IPS-15b (cell line): ENCODE data around the gene CHST11.
"Not testable (repeated sequence)": the region's sequence is repeated elsewhere in the genome, so short reads cannot be mapped to it uniquely, and the experiment has no call there.

ENCODE experiments used
- H3K27me3 ChIP-seq: one replicate; pipeline ENCODE4 v1.6.1; 2013; ENCODE audit warnings: low read length; ENCODE audit not compliant: control insufficient read depth, insufficient read depth
- H3K36me3 ChIP-seq: one replicate; pipeline ENCODE4 v1.6.1; 2013; ENCODE audit warnings: low read length; ENCODE audit not compliant: control insufficient read depth, insufficient read depth
- H3K4me1 ChIP-seq: one replicate; pipeline ENCODE4 v1.6.1; 2013; ENCODE audit warnings: mild to moderate bottlenecking, low read length; ENCODE audit not compliant: control insufficient read depth, insufficient read depth
- H3K4me3 ChIP-seq: one replicate; pipeline ENCODE4 v1.5.1; 2013; ENCODE audit warnings: low read depth, low read length
- H3K9ac ChIP-seq: one replicate; pipeline ENCODE4 v1.6.1; 2013; ENCODE audit warnings: low read depth, mild to moderate bottlenecking, low read length
- H3K9me3 ChIP-seq: one replicate; pipeline ENCODE4 v1.6.1; 2013; ENCODE audit warnings: mild to moderate bottlenecking, low read length; ENCODE audit not compliant: control insufficient read depth, insufficient read depth

Gene CHST11

DNA sequence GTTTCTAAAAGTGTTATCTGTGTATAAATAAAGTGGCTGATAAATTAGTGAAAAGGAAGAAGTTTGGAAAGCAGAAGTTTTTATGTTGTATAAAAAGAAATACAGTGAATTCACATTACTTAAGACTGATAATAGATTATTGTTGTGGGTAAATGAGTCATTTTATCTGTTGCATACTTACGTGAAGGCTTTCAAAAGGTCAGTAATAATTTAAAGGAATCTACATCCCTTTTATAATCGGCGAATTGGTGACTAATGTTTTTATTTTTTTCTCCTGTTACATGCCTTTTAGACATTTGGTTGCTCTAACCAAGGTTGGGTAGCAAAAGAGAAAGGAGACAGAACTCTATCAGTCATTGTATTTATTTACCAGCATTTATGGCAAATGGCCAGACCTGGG is 345.5 kb downstream of the CHST11 start:
- Histone ChIP-seq H3K9me3 (no peaks in the 10 kb centered on the region), H3K4me3 (no peak overlapping the region), H3K36me3 (no peaks in the 10 kb centered on the region), H3K27me3 (no peaks in the 10 kb centered on the region), H3K4me1 (no peaks in the 10 kb centered on the region), H3K9ac (no peak overlapping the region)

DNA sequence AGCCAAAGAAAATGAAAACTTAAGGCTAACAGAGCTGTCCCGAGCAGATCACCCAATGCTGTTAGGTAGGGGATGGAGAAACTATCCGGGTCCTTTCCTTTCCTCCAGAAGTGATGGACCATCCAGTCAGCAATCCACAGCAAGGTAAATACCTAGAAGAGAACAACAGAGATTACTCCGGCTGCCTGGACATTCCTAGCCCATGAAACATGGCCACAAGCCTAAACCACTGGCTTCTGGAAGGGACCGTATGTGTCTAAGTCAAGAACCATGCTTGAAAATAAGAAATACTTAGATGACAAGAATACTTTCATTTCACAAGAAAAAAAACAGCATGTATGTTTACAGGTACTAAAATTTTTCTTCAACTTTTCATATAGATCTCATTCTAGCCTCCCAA is 348.4 kb downstream of the CHST11 start:
- no peaks in the 10 kb centered on the region for H3K4me1 ChIP-seq
- no peaks in the 10 kb centered on the region for H3K36me3 ChIP-seq
- H3K9ac ChIP-seq = no peak overlapping the region
- no peaks in the 10 kb centered on the region for H3K9me3 ChIP-seq
- H3K4me3 ChIP-seq = no peak overlapping the region
- no peaks in the 10 kb centered on the region for H3K27me3 ChIP-seq

DNA sequence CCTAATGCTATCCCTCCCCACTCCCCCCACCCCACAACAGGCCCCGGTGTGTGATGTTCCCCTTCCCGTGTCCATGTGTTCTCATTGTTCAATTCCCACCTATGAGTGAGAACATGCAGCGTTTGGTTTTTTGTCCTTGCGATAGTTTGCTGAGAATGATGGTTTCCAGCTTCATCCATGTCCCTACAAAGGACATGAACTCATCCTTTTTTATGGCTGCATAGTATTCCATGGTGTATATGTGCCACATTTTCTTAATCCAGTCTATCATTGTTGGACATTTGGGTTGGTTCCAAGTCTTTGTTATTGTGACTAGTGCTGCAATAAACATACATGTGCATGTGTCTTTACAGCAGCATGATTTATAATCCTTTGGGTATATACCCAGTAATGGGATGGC is 349.4 kb downstream of the CHST11 start:
- H3K4me1 ChIP-seq, H3K9me3 ChIP-seq, H3K4me3 ChIP-seq, H3K27me3 ChIP-seq, H3K36me3 ChIP-seq, H3K9ac ChIP-seq: not testable (repeated sequence)

DNA sequence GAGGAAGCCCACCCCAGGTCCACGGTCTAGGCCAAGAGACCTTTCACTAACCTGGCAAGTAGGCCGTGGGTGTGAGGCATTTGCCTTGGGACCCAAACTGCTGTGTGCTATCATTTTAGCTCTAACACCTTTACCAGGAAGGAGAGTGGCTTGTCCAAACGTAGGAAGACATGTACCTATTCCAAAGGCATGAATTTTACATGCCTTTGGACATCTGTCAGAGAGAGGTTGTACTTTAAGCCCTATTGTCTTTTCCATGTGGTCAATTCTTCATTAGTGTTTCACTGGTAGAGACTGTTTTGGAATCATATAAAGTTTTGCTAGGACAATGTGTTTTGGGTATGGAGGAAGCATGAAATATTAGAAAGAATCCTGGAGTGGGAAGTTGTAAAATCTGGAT is 352.5 kb downstream of the CHST11 start:
- Histone ChIP-seq H3K9ac (no peak overlapping the region), H3K4me1 (no peaks in the 10 kb centered on the region), H3K9me3 (no peaks in the 10 kb centered on the region), H3K27me3 (no peaks in the 10 kb centered on the region), H3K4me3 (no peak overlapping the region), H3K36me3 (no peaks in the 10 kb centered on the region)

DNA sequence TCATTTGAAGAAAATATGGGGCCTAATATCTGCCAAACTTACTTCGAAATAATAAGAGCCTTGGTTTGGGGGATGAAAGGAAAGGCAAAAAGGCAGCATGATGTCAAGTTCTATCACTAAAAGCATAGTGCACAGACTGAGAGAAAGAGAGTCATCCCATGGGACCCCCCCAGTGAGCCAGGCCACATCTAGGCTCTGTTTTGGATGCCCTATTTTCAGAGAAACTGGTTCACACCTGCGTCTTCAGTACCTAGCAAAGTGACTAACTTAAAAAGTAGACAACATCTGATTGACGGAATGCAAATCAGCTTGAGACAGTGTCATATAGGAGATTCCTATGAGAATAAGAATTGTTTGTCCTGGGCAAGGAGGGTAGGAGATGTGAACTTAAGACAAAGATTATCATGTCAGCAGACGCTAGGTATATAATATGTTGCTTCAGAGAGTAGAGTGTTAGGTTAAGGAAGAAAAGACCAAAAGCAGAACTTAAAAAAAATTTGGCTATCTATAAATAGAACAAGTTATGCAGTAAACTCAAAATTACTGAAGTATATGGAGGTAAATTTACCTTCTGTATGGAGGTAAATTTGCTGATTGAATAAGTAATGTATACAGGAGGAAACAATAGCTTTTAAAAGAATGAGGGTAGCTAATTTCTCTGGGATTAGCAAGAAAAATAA is 353.1 kb downstream of the CHST11 start:
- no peaks in the 10 kb centered on the region for H3K36me3 ChIP-seq
- H3K27me3 ChIP-seq = no peaks in the 10 kb centered on the region
- no peak overlapping the region for H3K9ac ChIP-seq
- no peaks in the 10 kb centered on the region for H3K4me1 ChIP-seq
- H3K9me3 ChIP-seq = no peaks in the 10 kb centered on the region
- H3K4me3 ChIP-seq = no peak overlapping the region
